Heart right ventricle (tissue), 16 donors: ENCODE data around the gene FAM20C. TPM values are rescaled to one million over a fixed set of nuclear protein-coding genes. Genes with fewer than 3 reads are reported as not detected.

Experiments
- ATAC-seq, 8 donors: fragments of 200-7000 bp; cut with Tn5 transposase; one replicate each; pipeline ENCODE4 v1.9.1; 2020; ENCODE audit warnings: mild to moderate bottlenecking in 8 of 8, moderate library complexity in 8 of 8, moderate number of reproducible peaks in 1 of 8
- DNase-seq, 2 donors: peaks; one replicate each; pipeline ENCODE4 v3.0.0-alpha.2; 2020
- H3K27ac ChIP-seq, 10 donors: fragments of 200-600 bp; sonication (generic) in 2 of 10; one replicate each; pipeline versions ENCODE4 v1.5.0 to v1.8.0; 2020 to 2022; ENCODE audit warnings: mild to moderate bottlenecking in 3 of 10
- H3K27me3 ChIP-seq, 7 donors: fragments of 200-600 bp; one replicate each; pipeline ENCODE4 v1.8.0; 2021 to 2022; ENCODE audit warnings: mild to moderate bottlenecking in 2 of 7
- H3K36me3 ChIP-seq, 9 donors: fragments of 200-600 bp; sonication (generic) in 1 of 9; one replicate each; pipeline versions ENCODE4 v1.5.0 to v1.8.0; 2020 to 2022; ENCODE audit warnings: mild to moderate bottlenecking in 2 of 9
- H3K4me1 ChIP-seq, 9 donors: fragments of 200-600 bp; sonication (generic) in 1 of 9; one replicate each; pipeline versions ENCODE4 v1.5.0 to v1.8.0; 2020 to 2022; ENCODE audit warnings: mild to moderate bottlenecking in 4 of 9
- H3K4me3 ChIP-seq, 10 donors: fragments of 200-600 bp; sonication (generic) in 2 of 10; one replicate each; pipeline versions ENCODE4 v1.5.0 to v1.8.0; 2020 to 2022; ENCODE audit warnings: mild to moderate bottlenecking in 7 of 10, moderate library complexity in 2 of 10
- H3K9me3 ChIP-seq, 11 donors: fragments of 200-600 bp in 10 of 11; sonication (generic) in 2 of 11; one replicate each; pipeline versions ENCODE4 v1.5.0 to v1.8.0; 2013 to 2022; ENCODE audit warnings: mild to moderate bottlenecking in 2 of 11, control low read depth in 1 of 11, moderate library complexity in 1 of 11
- WGBS, 2 donors: extraction: QIAGEN DNeasy Blood & Tissue Kit; methylation state at CpG; one replicate each; pipeline ENCODE4 v1.1.7; 2013; ENCODE audit warnings: inconsistent platforms in 1 of 2; 5-methylcytosine and 5-hydroxymethylcytosine counted together
- intact Hi-C, 10 donors: fragments of 100-400 bp; cut with DNase I; formaldehyde crosslinking; loops; one replicate each; pipeline versions ENCODE4 v1.11.1 to v1.14.2; 2022
- polyA plus RNA-seq, 2 donors: library from polyadenylated mRNA; stranded (reverse); fragments of 200-250 nt; gene quantifications; one replicate each; pipeline ENCODE4 v1.2.3, GENCODE V29; 2013
- total RNA-seq, 10 donors: library from RNA; stranded (reverse); fragmentation: NEBNext Ultra II Directional in 3 of 10; extraction: Animal tissue kit (Norgen Biotek cat#: 25700) in 3 of 10; gene quantifications; one replicate each; pipeline versions ENCODE4 v1.2.1 to v1.2.4, GENCODE V29; 2021 to 2023
- TF ChIP-seq, protein P1 (sequence below), 9 donors: fragments of 200-600 bp; sonication (generic) in 2 of 9; IDR thresholded peaks; one replicate each; pipeline versions ENCODE4 v1.5.0 to v1.8.0; 2021 to 2022; ENCODE audit warnings: antibody characterized with exemption in 9 of 9, mild to moderate bottlenecking in 5 of 9, moderate library complexity in 1 of 9
- donor health status: Arrhythmogenic right ventricular cardiomyopathy.
- donor health status: ischemic (EF 13 %, LVEDD 7.1; RV severe dilation, severe dysfunction).
- donor health status: healthy with polysubstance abuse.
- donor health status: DM: no; HTN: yes; CAD: no.
- donor health status: DM: no; HTN: no; CAD: no.
- donor health status: ischemic (EF 25% LVEDD 6.9; RV normal size, moderate dysfunction).
- donor health status: ischemic (EF 25% LVEDD 5.7; RV mildly dilated, moderate dysfunction).
- donor health status: healthy.
- donor health status: DM: yes; HTN: yes; CAD: no.
- donor health status: Ischemic cardiomyopathy.
- donor health status: ischemic (EF 35%, LVEDD 5.7; RV mildly dilated, moderate dysfunction).
- donor health status: nonischemic (EF 11% LVEDD 7.7; RV severe dilation, severe dysfunction).
- donor health status: DM: yes; HTN: yes; CAD: no.
- donor health status: PGD.
- donor health status: ischemic (EF 29% LVEDD 5.4; RV normal size, mild dysfunction).
- donor health status: nonischemic (EF 23%, LVEDD 6.1; RV moderate dilation, normal function).

The FAM20C gene
- total and polyA plus RNA-seq, 12 donors: 12.4 to 59.8 (median 19.2) TPM

DNA sequence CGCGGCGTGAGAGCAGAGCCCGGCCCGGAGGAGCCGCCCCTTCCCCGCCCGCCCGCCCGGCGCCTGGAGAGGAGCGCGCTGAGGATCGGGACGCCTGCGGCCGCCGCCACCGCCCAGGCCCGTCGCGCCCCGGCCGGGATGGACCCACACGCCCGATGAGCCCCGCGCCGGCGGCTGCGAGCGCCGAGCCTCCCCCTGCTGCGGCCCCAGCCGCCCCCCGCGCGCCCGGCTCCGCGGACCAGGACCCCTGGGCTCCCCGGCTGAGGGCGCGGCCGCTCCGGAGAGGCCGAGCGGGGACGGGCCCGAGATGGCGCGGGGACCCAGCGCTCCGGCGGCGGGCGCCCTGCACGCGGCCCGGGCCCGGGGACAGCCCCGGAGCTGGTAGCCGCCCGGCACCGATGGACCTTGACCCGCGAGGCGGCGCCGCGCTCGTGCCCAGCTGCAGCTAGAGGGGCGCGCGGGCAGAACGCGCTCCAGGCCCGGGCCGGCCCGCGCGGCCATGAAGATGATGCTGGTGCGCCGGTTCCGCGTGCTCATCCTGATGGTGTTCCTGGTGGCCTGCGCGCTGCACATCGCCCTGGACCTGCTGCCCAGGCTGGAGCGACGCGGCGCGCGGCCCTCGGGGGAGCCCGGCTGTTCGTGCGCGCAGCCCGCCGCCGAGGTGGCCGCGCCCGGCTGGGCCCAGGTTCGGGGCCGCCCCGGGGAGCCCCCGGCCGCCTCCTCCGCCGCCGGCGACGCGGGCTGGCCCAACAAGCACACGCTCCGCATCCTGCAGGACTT, 520 bp downstream of the FAM20C start:
- WGBS, 2 donors: 0 to 2% methylated on average over 58 to 118 of the region's 119 CpGs
- peak in 1 of 2 donors; percentile 47 for DNase-seq
- intact Hi-C loops: loop anchor here in 4 of 10 donors (2.0 to 5.0 kb wide), 3 partner anchors 39 to 44 kb away; no protein-coding TSS in a partner anchor

DNA sequence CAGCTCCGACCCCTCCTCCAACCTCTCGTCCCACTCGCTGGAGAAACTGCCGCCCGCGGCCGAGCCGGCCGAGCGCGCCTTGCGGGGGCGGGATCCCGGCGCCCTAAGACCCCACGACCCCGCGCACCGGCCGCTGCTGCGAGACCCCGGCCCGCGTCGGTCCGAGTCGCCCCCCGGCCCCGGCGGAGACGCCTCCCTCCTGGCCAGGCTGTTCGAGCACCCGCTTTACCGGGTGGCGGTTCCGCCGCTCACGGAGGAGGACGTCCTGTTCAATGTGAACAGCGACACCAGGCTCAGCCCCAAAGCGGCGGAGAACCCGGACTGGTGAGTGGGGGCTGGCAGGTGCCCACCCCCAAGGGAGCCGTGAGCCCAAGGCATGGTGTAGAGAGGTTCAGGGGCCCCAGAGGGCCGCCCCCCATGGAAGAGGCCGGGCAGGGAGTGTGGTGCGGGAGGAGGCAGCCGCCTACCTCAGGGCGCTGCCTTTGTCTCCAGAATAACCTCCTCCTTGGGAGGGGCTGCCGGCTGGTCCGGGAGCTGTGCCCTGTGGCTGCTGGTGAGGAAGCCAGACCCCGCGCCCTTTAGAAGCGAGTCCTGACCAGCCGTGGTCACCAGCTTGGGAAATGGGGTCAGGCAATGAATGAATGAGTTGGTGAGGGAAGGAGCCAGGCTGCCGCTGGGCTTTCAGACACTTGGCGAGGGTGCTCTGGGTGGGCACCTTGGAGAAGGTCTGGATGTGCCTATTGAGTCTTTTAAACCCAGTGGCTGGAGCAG, 1.3 kb downstream of the FAM20C start:
- Histone ChIP-seq H3K27ac (peak overlapping the region in 7 of 10 donors; percentile 25 to 95 (median 90)), H3K4me1 (peaks cover 14 to 41% (median 39%) of the 10 kb centered on the region in 9 donors), H3K36me3 (peaks cover 0 to 47% (median 32%) of the 10 kb centered on the region in 9 donors), H3K27me3 (peaks cover 0 to 26% (median 0%) of the 10 kb centered on the region in 7 donors), H3K4me3 (peak overlapping the region; percentile 51 to 90 (median 72)), H3K9me3 (no peaks in the 10 kb centered on the region)
- no peak for ATAC-seq
- no peak for DNase-seq
- TF ChIP-seq, protein P1, sequence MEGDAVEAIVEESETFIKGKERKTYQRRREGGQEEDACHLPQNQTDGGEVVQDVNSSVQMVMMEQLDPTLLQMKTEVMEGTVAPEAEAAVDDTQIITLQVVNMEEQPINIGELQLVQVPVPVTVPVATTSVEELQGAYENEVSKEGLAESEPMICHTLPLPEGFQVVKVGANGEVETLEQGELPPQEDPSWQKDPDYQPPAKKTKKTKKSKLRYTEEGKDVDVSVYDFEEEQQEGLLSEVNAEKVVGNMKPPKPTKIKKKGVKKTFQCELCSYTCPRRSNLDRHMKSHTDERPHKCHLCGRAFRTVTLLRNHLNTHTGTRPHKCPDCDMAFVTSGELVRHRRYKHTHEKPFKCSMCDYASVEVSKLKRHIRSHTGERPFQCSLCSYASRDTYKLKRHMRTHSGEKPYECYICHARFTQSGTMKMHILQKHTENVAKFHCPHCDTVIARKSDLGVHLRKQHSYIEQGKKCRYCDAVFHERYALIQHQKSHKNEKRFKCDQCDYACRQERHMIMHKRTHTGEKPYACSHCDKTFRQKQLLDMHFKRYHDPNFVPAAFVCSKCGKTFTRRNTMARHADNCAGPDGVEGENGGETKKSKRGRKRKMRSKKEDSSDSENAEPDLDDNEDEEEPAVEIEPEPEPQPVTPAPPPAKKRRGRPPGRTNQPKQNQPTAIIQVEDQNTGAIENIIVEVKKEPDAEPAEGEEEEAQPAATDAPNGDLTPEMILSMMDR (IDR thresholded peaks at IDR 0.05): no peak
- 2% methylated on average over 51 to 57 of the region's 57 CpGs for WGBS, 2 donors
- intact Hi-C loops: loop anchor here in 4 of 10 donors (2.0 to 5.0 kb wide), 3 partner anchors 39 to 45 kb away; no protein-coding TSS in a partner anchor

More for the DNA sequence above, 520 bp downstream of the FAM20C start:
- H3K4me3 ChIP-seq: peak overlapping the region; percentile 51 to 90 (median 72)
- TF ChIP-seq, protein P1 (IDR thresholded peaks at IDR 0.05): no peak
- H3K9me3 ChIP-seq: peaks cover 0 to 5% (median 0%) of the 10 kb centered on the region in 11 donors
- H3K36me3 ChIP-seq: peaks cover 0 to 39% (median 25%) of the 10 kb centered on the region in 9 donors
- H3K27ac ChIP-seq: peak overlapping the region in 9 of 10 donors; percentile 55 to 95 (median 92)
- no peak for ATAC-seq
- peaks cover 14 to 41% (median 39%) of the 10 kb centered on the region in 9 donors for H3K4me1 ChIP-seq
- peaks cover 0 to 26% (median 0%) of the 10 kb centered on the region in 7 donors for H3K27me3 ChIP-seq

DNA sequence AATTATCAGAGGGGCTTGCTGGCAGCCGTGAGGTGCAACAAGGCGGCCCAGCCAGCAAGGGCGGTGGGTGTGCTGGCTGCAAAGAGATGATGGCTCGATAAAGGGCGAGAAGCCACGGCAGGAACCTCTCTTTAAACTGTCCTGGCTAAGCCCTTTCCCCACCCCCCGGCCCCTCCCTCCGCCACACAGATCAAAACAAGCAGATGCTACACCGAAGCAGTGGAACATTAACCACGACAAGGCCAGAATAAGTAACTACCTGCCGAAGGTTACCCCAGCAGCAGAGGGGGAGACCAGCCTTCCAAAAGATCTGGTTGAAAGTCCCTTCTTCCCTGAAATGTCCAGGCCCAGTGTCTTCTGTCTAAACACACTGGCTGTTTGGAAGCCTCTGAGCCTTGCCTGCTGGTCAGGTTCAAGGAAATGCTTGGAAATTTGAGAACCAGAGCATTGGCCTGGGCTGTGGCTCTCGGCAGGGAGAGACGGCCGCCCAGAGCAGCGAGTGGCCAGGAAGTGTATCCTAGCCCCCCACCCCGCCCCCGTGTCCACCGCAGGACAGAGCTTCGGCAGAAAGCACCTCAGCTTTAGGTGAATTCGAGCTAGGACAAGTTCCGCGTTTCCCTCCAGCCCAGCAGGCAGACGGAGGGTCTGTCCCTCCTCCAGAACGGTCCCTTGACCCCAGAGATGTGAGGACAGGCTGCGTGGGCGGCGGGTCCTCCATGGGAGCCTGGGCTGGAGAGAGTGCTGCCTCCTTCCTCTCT, 2.1 kb downstream of the FAM20C start:
- Histone ChIP-seq H3K4me3 (peak overlapping the region; percentile 51 to 90 (median 72)), H3K9me3 (no peaks in the 10 kb centered on the region), H3K27ac (peak overlapping the region in 4 of 10 donors; percentile 41 to 92 (median 66)), H3K36me3 (peaks cover 0 to 55% (median 32%) of the 10 kb centered on the region in 9 donors), H3K4me1 (peaks cover 14 to 48% (median 39%) of the 10 kb centered on the region in 9 donors), H3K27me3 (peaks cover 0 to 26% (median 0%) of the 10 kb centered on the region in 7 donors)
- TF ChIP-seq, protein P1 (IDR thresholded peaks at IDR 0.05): no peak
- DNase-seq: no peak
- ATAC-seq: peak in 1 of 8 donors; percentile 13
- intact Hi-C loops: loop anchor here in 3 of 10 donors (5.0 kb wide), 2 partner anchors 38 to 42 kb away; no protein-coding TSS in a partner anchor
- WGBS, 2 donors: 41 to 43% methylated on average over 27 of the region's 27 CpGs
